SH-SY5Y (cell line): Measurements from ENCODE around the gene POU4F1.

Experiments used
- GATA2 ChIP-seq: IDR thresholded peaks from 2 replicates; pipeline ENCODE4 v1.6.1; 2011; ENCODE audit warnings: mild to moderate bottlenecking, low read depth, low read length
- GATA3 ChIP-seq: IDR thresholded peaks from 2 replicates; pipeline ENCODE4 v1.6.1; 2011; ENCODE audit warnings: low read depth, mild to moderate bottlenecking, low read length, moderate library complexity

- TF ChIP-seq GATA2 (no peak), GATA3 (no peak)
Observed at GRCh38 chr13:78586706-78587105, 16.6 kb downstream of the POU4F1 start.
